M059J (cell line): ENCODE results near the gene ZNF414. TPM values are rescaled to one million over a fixed set of nuclear protein-coding genes. Genes with fewer than 3 reads are reported as not detected.
"Not testable (repeated sequence)": the region's sequence is repeated elsewhere in the genome, so short reads cannot be mapped to it uniquely, and the experiment has no call there.

Experiments
- DNase-seq: peaks from one replicate; pipeline ENCODE4 v3.0.0-alpha.2; 2012; ENCODE audit warnings: low read depth
- total RNA-seq: library from RNA; depleted of rRNA; stranded (reverse); fragments of >200 nt; shearing (Covaris generic); gene quantifications from 2 replicates; pipeline ENCODE4 v1.2.3, GENCODE V29; 2014

The ZNF414 gene
- total RNA-seq, 1 experiment from 2014 or later: 6.3 TPM

DNA sequence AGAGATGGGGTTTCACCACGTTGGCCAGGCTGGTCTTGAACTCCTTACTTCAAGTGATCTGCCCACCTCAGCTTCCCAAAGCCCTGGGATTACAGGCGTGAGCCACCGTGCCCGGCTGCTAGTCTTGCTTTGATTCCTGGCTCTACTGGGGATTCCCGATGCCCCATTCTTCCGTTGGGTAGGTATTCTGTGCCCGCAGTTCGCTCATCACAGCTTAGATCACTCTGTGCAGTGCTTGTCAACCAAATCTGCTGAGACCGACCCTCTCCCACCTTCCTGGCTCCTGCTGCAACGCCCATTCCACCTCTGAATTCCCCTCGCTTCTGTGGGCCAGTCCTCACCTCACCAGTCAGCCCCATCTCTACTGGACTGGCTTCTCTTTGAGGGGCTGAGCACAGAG lies 4.6 kb upstream of the ZNF414 start:
- DNase-seq: no peak

- no peak for DNase-seq
These were observed 3.8 kb upstream of the ZNF414 start for GRCh38 chr19:8517551-8518442.

- no peak for DNase-seq
These were observed 1.4 kb upstream of the ZNF414 start for GRCh38 chr19:8515317-8515716.

DNA sequence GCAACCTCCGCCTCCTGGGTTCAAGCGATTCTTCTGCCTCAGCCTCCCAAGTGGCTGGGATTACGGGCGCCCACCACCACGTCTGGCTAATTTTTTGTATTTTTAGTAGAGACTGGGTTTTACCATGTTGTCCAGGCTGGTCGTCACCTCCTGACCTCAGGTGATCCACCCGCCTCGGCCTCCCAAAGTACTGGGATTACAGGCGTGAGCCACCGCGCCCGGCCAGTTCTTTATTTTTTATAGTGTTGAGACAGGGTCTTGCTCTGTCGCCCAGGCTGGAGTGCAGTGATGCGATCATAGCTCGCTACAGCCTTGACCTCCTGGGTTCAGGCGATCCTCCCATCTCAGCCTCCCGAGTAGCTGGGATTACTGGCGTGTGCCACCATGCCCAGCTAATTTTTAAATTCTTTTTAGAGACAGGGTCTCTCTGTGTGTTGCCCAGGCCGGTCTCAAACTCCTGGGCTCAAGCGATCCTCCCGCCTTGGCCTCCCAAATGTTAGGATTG lies 590 bp upstream of the ZNF414 start:
- not testable (repeated sequence) for DNase-seq

GRCh38 chr19:8513036-8513686 lies 806 bp downstream of the ZNF414 start:
- no peak for DNase-seq

DNA sequence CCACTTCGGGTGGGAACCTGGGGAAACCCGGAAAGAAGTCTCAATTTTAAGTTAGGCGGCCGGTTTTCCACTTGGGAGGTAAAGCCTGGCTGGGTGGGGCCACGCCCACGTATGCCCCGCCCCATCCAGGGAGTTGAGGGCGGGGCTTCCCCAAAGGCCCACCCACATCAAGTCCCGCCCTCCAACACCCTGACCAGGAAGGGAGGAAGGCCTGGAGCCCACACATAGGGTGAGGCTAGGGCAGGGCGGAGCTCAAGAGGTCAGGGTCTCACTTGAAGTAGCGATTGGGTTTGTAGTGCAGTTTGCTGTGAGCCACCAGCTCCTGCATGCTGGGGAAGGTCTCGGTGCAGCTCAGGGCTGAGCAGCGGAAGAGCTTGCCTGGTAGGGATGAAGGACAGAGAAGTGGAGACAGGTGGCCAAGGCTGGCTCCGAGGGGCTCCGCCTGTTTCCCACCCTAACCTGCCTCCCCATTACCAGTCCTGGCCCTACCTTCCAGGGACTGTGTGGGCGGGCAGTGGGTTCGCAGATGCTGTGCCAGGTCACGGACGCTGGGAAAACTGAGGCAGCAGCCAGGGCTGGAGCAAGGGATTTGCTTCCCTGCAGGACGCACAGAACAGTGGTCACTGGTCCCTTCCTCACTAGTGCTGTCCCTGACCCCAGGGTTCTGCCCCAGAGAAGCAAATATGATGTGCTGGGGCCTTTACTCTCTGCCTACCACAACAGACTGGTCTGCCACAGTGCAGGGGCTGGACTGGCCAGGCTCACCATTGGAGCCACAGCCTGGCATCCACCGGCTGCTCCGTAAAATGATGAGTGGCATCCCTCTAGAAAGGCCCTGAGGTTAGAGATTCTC lies 1.6 kb downstream of the ZNF414 start:
- no peak for DNase-seq

GRCh38 chr19:8511573-8512101 lies 2.3 kb downstream of the ZNF414 start:
- no peak for DNase-seq

GRCh38 chr19:8510589-8511115 lies 3.3 kb downstream of the ZNF414 start:
- no peak for DNase-seq

DNA sequence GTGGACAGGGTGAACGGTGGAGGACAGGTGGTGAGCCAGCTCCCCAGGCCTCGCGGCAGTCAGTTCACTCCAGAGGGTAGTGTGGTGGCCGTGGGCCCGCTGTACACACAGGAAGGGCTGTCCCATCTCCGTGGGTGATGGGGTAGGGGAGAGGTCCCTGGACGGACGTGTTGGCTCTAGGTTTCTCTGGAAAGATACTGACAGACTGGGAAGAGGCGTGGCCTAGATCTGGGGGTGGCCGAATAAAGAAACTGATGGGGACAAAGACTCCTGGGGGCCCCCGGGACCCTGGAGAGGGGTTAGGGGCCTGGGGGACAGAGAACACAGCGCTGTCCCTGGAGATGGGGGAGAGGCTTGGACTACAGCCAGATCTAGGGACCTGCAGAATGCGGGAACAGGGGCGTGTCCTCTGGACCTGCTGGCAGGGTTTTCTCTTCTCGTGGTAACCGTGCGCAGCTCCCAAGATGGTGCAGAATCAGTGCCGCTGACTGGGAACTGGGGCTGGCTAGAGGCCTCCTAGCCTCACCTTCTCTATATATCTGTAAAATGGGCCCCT lies 7.5 kb downstream of the ZNF414 start:
- no peak for DNase-seq

GRCh38 chr19:8505680-8506401 lies 8.1 kb downstream of the ZNF414 start:
- peak; percentile 67 for DNase-seq

- DNase-seq: no peak
These were observed 9.0 kb downstream of the ZNF414 start for GRCh38 chr19:8504919-8505318.

- no peak for DNase-seq
These were observed 9.8 kb downstream of the ZNF414 start for GRCh38 chr19:8504171-8504570.

DNA sequence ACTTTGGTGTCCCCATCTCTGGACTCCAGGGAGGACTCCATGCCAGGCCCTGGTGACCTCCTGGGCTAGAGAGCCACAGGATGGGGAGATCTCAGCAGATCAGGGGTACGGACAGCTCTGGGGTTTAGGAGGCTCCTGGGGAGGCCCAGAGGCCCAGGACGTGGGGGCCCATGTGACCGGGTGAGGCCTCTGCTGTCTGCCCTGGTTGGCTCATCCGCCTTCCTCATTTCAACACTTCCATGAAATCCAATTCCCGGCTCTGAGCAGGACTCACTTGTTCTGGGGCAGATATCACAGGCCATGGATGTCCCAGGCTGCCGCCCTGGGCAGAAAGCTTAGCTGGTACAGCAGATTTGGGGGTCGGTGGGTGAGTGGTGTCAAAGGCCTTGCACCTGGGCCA lies 10.5 kb downstream of the ZNF414 start:
- no peak for DNase-seq

GRCh38 chr19:8501981-8502380 lies 12.0 kb downstream of the ZNF414 start:
- no peak for DNase-seq

- DNase-seq: no peak
These were observed 12.5 kb downstream of the ZNF414 start for GRCh38 chr19:8501516-8501915.

DNA sequence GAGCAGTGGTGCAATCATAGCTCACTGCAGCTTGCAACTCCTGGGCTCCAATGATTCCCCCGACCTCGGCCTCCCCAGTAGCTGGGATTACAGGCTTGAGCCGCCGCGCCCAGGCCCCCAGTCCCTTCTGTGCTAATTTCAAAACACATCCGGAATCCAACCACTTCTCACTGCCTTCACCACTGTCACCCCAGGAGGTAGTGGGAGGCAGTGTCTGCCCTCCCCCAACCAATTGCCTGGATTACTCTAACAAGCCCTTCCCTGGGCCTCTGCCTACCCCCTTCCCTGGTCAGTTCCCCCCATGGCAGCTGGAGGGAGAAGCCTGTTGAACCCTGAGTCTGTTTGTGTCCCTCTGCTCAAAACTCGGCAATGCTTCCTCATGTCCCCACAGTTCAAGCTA lies 13.8 kb downstream of the ZNF414 start:
- no peak for DNase-seq

- no peak for DNase-seq
These were observed 14.7 kb downstream of the ZNF414 start for GRCh38 chr19:8499048-8499833.

DNA sequence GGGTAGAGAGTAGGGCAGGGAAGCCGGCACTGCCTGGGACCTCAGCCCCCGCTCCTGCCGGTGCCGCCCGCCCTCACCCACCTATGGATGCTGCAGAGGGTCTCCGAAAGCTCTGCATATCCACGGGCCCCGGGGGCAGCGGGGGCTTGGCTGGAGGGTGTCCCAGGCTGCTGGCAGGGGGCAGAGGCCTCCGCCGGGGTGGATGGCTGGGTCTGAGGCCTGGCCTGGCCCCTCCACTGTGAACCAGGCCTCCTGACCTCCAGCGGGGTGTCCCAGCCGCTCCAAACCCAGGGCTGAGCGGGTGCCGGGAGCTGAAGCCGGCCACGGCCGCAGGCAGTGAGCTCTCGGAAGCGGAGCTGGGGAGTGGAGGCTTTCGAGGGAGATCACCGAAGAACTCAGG lies 15.7 kb downstream of the ZNF414 start:
- no peak for DNase-seq

DNA sequence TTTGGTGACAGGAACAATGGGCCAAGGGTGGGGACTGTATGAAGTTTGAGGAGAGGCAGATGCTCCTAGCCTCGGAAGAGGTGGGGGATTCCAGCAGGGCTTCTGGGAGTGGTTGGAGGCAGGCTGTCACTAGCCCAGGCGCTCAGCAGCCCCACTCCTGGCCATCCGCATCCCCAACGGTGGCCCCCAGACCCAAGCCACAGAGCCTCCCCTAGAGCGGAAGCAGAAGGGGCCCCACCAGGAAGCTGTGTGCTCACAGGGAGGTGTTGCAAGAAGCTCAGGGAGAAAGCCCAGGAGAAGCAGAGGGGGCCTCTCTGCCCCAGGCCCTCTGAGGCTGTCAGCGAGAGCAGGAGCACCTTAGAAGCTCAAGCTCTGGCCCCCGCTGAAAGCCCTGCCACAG lies 19.8 kb downstream of the ZNF414 start:
- no peak for DNase-seq

- DNase-seq: no peak
These were observed 22.4 kb downstream of the ZNF414 start for GRCh38 chr19:8491574-8491973.
